Smooth muscle cell (in vitro differentiated cells): ENCODE data around the gene HSD17B12. TPM values are rescaled to one million over a fixed set of nuclear protein-coding genes. Genes with fewer than 3 reads are reported as not detected.

Source experiments
- DNase-seq: peaks from one replicate; lab custom pipeline; 2025; ENCODE audit not compliant: unreplicated experiment; lab: John Stamatoyannopoulos, UW
- H2AFZ ChIP-seq: fragments of 200-600 bp; sonication (generic); 2 replicates; pipeline ENCODE4 v1.6.0; 2016; ENCODE audit warnings: antibody characterized with exemption, low read depth, mild to moderate bottlenecking
- H3F3A ChIP-seq: fragments of 200-600 bp; sonication (generic); 2 replicates; pipeline ENCODE4 v1.6.0; 2017; ENCODE audit warnings: antibody characterized with exemption, low read depth
- H3K27ac ChIP-seq: fragments of 200-600 bp; sonication (generic); 2 replicates; pipeline ENCODE4 v1.5.1; 2016; ENCODE audit warnings: low read depth, mild to moderate bottlenecking
- H3K27me3 ChIP-seq: fragments of 200-600 bp; sonication (generic); 2 replicates; pipeline ENCODE4 v1.6.1; 2016; ENCODE audit warnings: low read depth, mild to moderate bottlenecking
- H3K36me3 ChIP-seq: fragments of 200-600 bp; sonication (generic); 2 replicates; pipeline ENCODE4 v1.5.1; 2016; ENCODE audit warnings: low read depth
- H3K4me1 ChIP-seq: fragments of 200-600 bp; sonication (generic); 2 replicates; pipeline ENCODE4 v1.5.1; 2016; ENCODE audit warnings: low read depth
- H3K4me2 ChIP-seq: fragments of 200-600 bp; sonication (generic); 2 replicates; pipeline ENCODE4 v1.6.0; 2016; ENCODE audit warnings: mild to moderate bottlenecking
- H3K4me3 ChIP-seq: fragments of 200-600 bp; sonication (generic); 2 replicates; pipeline ENCODE4 v1.5.1; 2016; ENCODE audit warnings: mild to moderate bottlenecking
- H3K79me2 ChIP-seq: fragments of 200-600 bp; sonication (generic); 2 replicates; pipeline ENCODE4 v1.6.0; 2016; ENCODE audit warnings: low read depth, mild to moderate bottlenecking
- H3K9ac ChIP-seq: fragments of 200-600 bp; sonication (generic); 2 replicates; pipeline ENCODE4 v1.6.0; 2016; ENCODE audit warnings: low read depth
- H3K9me3 ChIP-seq: fragments of 200-600 bp; sonication (generic); replicated peaks from 2 replicates; pipeline ENCODE4 v1.5.1; 2016; ENCODE audit warnings: low read depth
- H4K20me1 ChIP-seq: fragments of 200-600 bp; sonication (generic); 2 replicates; pipeline ENCODE4 v1.6.0; 2016; ENCODE audit warnings: low read depth
- WGBS: methylation state at CpG from one replicate; pipeline ENCODE4 v1.1.7; 2016; ENCODE audit warnings: low lambda C conversion rate; 5-methylcytosine and 5-hydroxymethylcytosine counted together
- polyA plus RNA-seq: library from polyadenylated mRNA; unstranded; fragments of >200 nt; fragmentation: Nextera tagmentation; extraction: Ambion mirVana; gene quantifications from 2 replicates; pipeline ENCODE4 v1.2.1, GENCODE V29; 2016
- total RNA-seq: library from RNA; depleted of rRNA; stranded (reverse); fragments of >200 nt; gene quantifications from 2 replicates; pipeline ENCODE4 v1.2.3, GENCODE V29; 2014
- TF ChIP-seq, protein P1 (sequence below): fragments of 200-600 bp; sonication (generic); IDR thresholded peaks from 2 replicates; pipeline ENCODE4 v1.5.1; 2017; ENCODE audit warnings: borderline replicate concordance, mild to moderate bottlenecking, antibody characterized with exemption; ENCODE audit not compliant: insufficient read depth, poor library complexity, severe bottlenecking

HSD17B12 gene
- total and polyA plus RNA-seq, 2 experiments from 2014 or later = 74.8 to 111 TPM

DNA sequence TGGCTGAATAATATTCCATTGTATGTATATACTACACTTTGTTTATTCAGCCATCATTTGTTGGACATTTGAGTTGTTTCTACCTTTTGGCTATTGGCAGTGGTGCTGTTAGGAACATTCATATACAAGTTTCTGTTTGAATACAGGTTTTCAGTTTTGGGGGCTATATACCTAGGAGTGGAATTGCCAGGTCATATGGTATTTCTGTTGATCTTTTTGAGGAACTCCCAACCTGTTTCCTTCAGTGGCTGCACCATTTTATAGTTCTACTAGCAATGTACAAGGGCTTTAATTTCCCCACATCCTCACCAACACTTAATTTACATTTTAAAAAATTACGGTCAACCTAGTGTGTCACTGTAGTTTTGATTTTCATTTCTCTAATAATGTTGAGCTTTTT lies 54.6 kb downstream of the HSD17B12 start:
- Histone ChIP-seq H3K9me3 (no peaks in the 10 kb centered on the region), H3K4me3 (no peak overlapping the region), H4K20me1 (peaks cover 54% of the 10 kb centered on the region), H3K4me2 (no peak overlapping the region), H3K79me2 (peaks cover 64% of the 10 kb centered on the region), H3K36me3 (no peaks in the 10 kb centered on the region), H3F3A (peaks cover 6% of the 10 kb centered on the region), H3K4me1 (peaks cover 30% of the 10 kb centered on the region), H2AFZ (no peak overlapping the region), H3K27me3 (no peaks in the 10 kb centered on the region), H3K9ac (no peak overlapping the region), H3K27ac (peak overlapping the region; percentile 63)
- WGBS = 97% methylated on average over 1 of the region's 1 CpG
- TF ChIP-seq, protein P1, sequence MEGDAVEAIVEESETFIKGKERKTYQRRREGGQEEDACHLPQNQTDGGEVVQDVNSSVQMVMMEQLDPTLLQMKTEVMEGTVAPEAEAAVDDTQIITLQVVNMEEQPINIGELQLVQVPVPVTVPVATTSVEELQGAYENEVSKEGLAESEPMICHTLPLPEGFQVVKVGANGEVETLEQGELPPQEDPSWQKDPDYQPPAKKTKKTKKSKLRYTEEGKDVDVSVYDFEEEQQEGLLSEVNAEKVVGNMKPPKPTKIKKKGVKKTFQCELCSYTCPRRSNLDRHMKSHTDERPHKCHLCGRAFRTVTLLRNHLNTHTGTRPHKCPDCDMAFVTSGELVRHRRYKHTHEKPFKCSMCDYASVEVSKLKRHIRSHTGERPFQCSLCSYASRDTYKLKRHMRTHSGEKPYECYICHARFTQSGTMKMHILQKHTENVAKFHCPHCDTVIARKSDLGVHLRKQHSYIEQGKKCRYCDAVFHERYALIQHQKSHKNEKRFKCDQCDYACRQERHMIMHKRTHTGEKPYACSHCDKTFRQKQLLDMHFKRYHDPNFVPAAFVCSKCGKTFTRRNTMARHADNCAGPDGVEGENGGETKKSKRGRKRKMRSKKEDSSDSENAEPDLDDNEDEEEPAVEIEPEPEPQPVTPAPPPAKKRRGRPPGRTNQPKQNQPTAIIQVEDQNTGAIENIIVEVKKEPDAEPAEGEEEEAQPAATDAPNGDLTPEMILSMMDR = no peak
- DNase-seq = no peak

- WGBS = 54% methylated on average over 4 of the region's 4 CpGs
- Histone ChIP-seq H3K9me3 (no peaks in the 10 kb centered on the region), H3K4me2 (peak overlapping the region; percentile 77), H3K79me2 (peaks cover 65% of the 10 kb centered on the region), H4K20me1 (peaks cover 54% of the 10 kb centered on the region), H3K9ac (peak overlapping the region; percentile 45), H3K36me3 (no peaks in the 10 kb centered on the region), H2AFZ (no peak overlapping the region), H3K27me3 (no peaks in the 10 kb centered on the region), H3F3A (peaks cover 6% of the 10 kb centered on the region), H3K4me1 (peaks cover 30% of the 10 kb centered on the region), H3K27ac (peak overlapping the region; percentile 63), H3K4me3 (no peak overlapping the region)
- DNase-seq = no peak
- TF ChIP-seq, protein P1 = no peak
These were observed 55.4 kb downstream of the HSD17B12 start for GRCh38 chr11:43735961-43736360.

GRCh38 chr11:43736502-43737200 lies 56.1 kb downstream of the HSD17B12 start:
- TF ChIP-seq, protein P1 = no peak
- Histone ChIP-seq H4K20me1 (peaks cover 47% of the 10 kb centered on the region), H3K4me1 (peaks cover 30% of the 10 kb centered on the region), H3K79me2 (peaks cover 65% of the 10 kb centered on the region), H3K27ac (peak overlapping the region; percentile 63), H3K36me3 (no peaks in the 10 kb centered on the region), H3K27me3 (no peaks in the 10 kb centered on the region), H3K4me3 (no peak overlapping the region), H3K9me3 (no peaks in the 10 kb centered on the region), H3K4me2 (peak overlapping the region; percentile 77), H3K9ac (peak overlapping the region; percentile 45), H3F3A (peaks cover 6% of the 10 kb centered on the region), H2AFZ (no peak overlapping the region)
- no peak for DNase-seq
- WGBS = 42% methylated on average over 5 of the region's 5 CpGs

GRCh38 chr11:43737201-43737590 lies 56.7 kb downstream of the HSD17B12 start:
- Histone ChIP-seq H2AFZ (no peak overlapping the region), H3K27me3 (no peaks in the 10 kb centered on the region), H3K9ac (peak overlapping the region; percentile 9), H3K4me2 (peak overlapping the region; percentile 77), H3K79me2 (peaks cover 67% of the 10 kb centered on the region), H4K20me1 (peaks cover 43% of the 10 kb centered on the region), H3F3A (peaks cover 6% of the 10 kb centered on the region), H3K9me3 (no peaks in the 10 kb centered on the region), H3K36me3 (no peaks in the 10 kb centered on the region), H3K4me3 (no peak overlapping the region), H3K27ac (peak overlapping the region; percentile 63), H3K4me1 (peaks cover 30% of the 10 kb centered on the region)
- no peak for DNase-seq
- TF ChIP-seq, protein P1 = no peak
